ENCODE data around the gene GLDC.

DNA sequence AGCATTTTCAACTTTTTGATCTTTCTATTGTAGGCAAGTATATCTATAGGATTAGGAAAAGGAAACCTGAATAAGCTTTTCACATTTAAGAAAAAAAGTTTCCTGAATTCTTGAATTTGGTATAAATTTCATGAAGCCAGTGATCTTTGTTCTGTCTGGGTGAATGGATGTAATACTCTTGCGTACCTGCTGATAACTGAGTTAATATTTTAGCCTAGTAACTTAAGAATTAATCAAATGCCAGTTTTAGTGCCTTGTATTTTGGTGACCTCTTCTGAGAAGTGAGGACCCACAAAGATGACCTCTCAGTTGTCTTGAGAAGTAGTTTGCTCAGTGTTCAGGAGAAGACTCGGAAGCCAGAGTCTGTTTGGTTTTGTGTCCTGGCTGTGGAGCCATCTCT, 154.7 kb downstream of the GLDC start:
- TF ChIP-seq, protein P1, sequence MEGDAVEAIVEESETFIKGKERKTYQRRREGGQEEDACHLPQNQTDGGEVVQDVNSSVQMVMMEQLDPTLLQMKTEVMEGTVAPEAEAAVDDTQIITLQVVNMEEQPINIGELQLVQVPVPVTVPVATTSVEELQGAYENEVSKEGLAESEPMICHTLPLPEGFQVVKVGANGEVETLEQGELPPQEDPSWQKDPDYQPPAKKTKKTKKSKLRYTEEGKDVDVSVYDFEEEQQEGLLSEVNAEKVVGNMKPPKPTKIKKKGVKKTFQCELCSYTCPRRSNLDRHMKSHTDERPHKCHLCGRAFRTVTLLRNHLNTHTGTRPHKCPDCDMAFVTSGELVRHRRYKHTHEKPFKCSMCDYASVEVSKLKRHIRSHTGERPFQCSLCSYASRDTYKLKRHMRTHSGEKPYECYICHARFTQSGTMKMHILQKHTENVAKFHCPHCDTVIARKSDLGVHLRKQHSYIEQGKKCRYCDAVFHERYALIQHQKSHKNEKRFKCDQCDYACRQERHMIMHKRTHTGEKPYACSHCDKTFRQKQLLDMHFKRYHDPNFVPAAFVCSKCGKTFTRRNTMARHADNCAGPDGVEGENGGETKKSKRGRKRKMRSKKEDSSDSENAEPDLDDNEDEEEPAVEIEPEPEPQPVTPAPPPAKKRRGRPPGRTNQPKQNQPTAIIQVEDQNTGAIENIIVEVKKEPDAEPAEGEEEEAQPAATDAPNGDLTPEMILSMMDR (IDR thresholded peaks at IDR 0.05) = no peak
- TF ChIP-seq POLR2A (IDR thresholded peaks at IDR 0.05) = no peak
- TF ChIP-seq EP300 (IDR thresholded peaks at IDR 0.05) = no peak

All from suprapubic skin (tissue), 3 donors.